Natural killer cell treated with Interleukin-12 subunit alpha and Interleukin-12 subunit beta and Interleukin-15 and Interleukin-18, amount 100 ng/mL, for 72 hours (primary cell): Measurements from ENCODE around the gene LRCH4. TPM values are rescaled to one million over a fixed set of nuclear protein-coding genes. Genes with fewer than 3 reads are reported as not detected.
"Not testable (repeated sequence)": the region's sequence is repeated elsewhere in the genome, so short reads cannot be mapped to it uniquely, and the experiment has no call there.

Experiments used
- ATAC-seq, 2 donors: fragments of 150-1000 bp; cut with Tn5 transposase in 1 of 2; sonication (Bioruptor Pico), chemical (Tn5 transposase) in 1 of 2; 2 replicates each; pipeline ENCODE4 v1.10.0; 2021
- DNase-seq: peaks from one replicate; pipeline ENCODE4 v3.0.0; 2022; ENCODE audit warnings: low spot score
- H3K27ac Mint-ChIP-seq, 2 donors: 1 replicate in 1 of 2; 2 replicates in 1 of 2; pipeline ENCODE4 v1.8.0; 2022; ENCODE audit warnings: mixed read lengths in 2 of 2, mild to moderate bottlenecking in 1 of 2, moderate library complexity in 1 of 2
- H3K27me3 Mint-ChIP-seq, 2 donors: 1 replicate in 1 of 2; 2 replicates in 1 of 2; pipeline ENCODE4 v1.8.0; 2022; ENCODE audit warnings: mixed read lengths in 2 of 2
- H3K36me3 Mint-ChIP-seq: one replicate; pipeline ENCODE4 v1.8.0; 2022; ENCODE audit warnings: mixed read lengths
- H3K4me1 Mint-ChIP-seq, 2 donors: 1 replicate in 1 of 2; 2 replicates in 1 of 2; pipeline ENCODE4 v1.8.0; 2022; ENCODE audit warnings: low read depth in 2 of 2, mixed read lengths in 2 of 2, mild to moderate bottlenecking in 1 of 2
- H3K4me3 Mint-ChIP-seq: one replicate; pipeline ENCODE4 v1.8.0; 2022; ENCODE audit warnings: mixed read lengths
- H3K9me3 Mint-ChIP-seq: 2 replicates; pipeline ENCODE4 v1.8.0; 2022; ENCODE audit warnings: mixed read lengths
- total RNA-seq, 2 donors: library from RNA; stranded (reverse); gene quantifications; one replicate each; pipeline ENCODE4 v1.2.3, GENCODE V29; 2022

The LRCH4 gene
- total RNA-seq, 2 donors from 2014 or later = 125 to 150 TPM

DNA sequence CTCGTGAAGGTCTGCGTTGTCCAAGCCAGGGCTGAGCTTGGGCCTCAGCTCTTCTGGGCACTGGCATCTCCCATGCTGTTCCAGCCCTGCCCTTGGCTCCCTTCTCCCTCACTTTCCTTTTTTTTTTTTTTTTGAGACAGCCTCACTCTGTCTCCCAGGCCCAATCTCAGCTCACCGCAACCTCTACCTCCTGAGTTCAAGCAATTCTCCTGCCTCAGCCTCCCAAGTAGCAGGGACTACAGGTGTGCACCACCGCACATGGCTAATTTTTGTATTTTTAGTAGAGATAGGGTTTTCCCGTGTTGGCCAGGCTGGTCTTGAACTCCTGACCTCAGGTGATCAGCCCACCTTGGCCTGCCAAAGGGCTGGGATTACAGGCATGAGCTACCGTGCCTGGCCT lies 21.5 kb downstream of the LRCH4 start:
- Mint-ChIP-seq H3K4me1 (peaks cover 15 to 16% of the 10 kb centered on the region in 2 donors), H3K27ac (peak overlapping the region in 1 of 2 donors; percentile 70)
- not testable (repeated sequence) for H3K27me3 Mint-ChIP-seq, DNase-seq, H3K9me3 Mint-ChIP-seq, H3K36me3 Mint-ChIP-seq, H3K4me3 Mint-ChIP-seq, ATAC-seq

DNA sequence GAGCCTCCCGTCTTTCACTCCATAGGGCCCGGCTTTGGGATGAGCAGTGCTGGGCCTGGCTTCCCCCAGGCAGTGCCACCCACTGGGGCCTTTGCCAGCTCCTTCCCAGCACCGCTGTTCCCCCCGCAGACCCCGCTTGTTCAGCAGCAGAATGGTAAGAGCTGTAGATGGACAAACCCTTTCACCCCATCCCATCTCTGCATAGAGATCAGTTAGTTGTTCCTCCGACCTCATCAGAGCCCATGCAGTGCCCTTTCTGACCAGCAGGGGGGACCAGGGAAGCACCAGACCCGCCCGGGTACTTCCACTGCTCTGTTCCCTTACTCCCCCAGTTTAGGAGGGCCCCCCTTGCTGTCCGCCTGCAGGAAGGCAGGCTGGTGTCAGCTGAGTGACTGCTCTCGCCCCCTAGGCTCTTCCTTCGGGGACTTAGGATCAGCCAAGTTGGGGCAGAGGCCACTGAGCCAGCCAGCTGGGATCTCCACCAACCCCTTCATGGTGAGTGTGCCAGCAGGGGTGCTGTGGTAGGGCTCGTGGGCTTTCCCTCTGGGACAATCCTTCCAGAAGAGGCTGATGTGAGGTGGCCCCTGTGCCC lies 22.0 kb downstream of the LRCH4 start:
- H3K27me3 Mint-ChIP-seq = no peaks in the 10 kb centered on the region
- peaks cover 10 to 12% of the 10 kb centered on the region in 2 donors for H3K4me1 Mint-ChIP-seq
- DNase-seq = peak; percentile 84
- H3K4me3 Mint-ChIP-seq = no peak overlapping the region
- ATAC-seq = peak; percentile 65 to 77
- peak overlapping the region in 1 of 2 donors; percentile 70 for H3K27ac Mint-ChIP-seq
- H3K36me3 Mint-ChIP-seq = no peaks in the 10 kb centered on the region
- H3K9me3 Mint-ChIP-seq = no peaks in the 10 kb centered on the region

DNA sequence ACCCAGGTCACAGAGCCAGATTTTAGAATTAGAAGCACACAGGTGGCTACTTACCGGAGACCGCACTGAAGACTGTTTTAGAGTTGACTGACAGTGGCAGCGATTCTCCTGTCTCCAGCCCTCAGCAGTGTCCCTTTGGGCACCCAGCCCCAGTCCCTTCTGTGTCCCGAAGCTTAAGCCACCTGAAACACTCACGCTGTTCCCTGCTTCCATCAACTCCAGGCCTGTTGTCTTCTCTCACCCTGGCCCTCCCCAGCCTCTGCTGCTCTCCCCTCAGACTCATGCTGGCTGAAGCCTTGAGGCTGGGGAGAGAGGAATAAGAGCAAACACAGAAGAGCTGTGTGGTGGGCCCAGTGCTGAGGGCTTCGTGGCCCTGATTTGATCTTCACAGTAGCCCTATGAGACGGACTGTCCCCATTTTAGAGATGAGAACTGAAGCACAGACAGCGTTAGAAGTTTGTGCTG lies 22.8 kb downstream of the LRCH4 start:
- no peak for DNase-seq
- no peaks in the 10 kb centered on the region for H3K9me3 Mint-ChIP-seq
- H3K4me1 Mint-ChIP-seq = peaks cover 5 to 8% of the 10 kb centered on the region in 2 donors
- no peak for ATAC-seq
- no peak overlapping the region for H3K27ac Mint-ChIP-seq
- H3K27me3 Mint-ChIP-seq = no peaks in the 10 kb centered on the region
- no peaks in the 10 kb centered on the region for H3K36me3 Mint-ChIP-seq
- H3K4me3 Mint-ChIP-seq = no peak overlapping the region

GRCh38 chr7:100562195-100563099 lies 23.5 kb downstream of the LRCH4 start:
- H3K36me3 Mint-ChIP-seq = no peaks in the 10 kb centered on the region
- H3K27me3 Mint-ChIP-seq = no peaks in the 10 kb centered on the region
- no peak for DNase-seq
- H3K9me3 Mint-ChIP-seq = no peaks in the 10 kb centered on the region
- no peak overlapping the region for H3K4me3 Mint-ChIP-seq
- ATAC-seq = no peak
- H3K4me1 Mint-ChIP-seq = peaks cover 5% of the 10 kb centered on the region in 2 donors
- no peak overlapping the region for H3K27ac Mint-ChIP-seq

- no peak for DNase-seq
- no peaks in the 10 kb centered on the region for H3K9me3 Mint-ChIP-seq
- ATAC-seq = no peak
- no peak overlapping the region for H3K4me3 Mint-ChIP-seq
- H3K36me3 Mint-ChIP-seq = no peaks in the 10 kb centered on the region
- H3K27ac Mint-ChIP-seq = no peak overlapping the region
- H3K27me3 Mint-ChIP-seq = no peaks in the 10 kb centered on the region
- H3K4me1 Mint-ChIP-seq = peaks cover 5 to 6% of the 10 kb centered on the region in 2 donors
These were observed 24.3 kb downstream of the LRCH4 start for GRCh38 chr7:100561491-100562194.

- Mint-ChIP-seq H3K36me3 (peaks cover 7% of the 10 kb centered on the region), H3K27me3 (no peaks in the 10 kb centered on the region), H3K4me1 (peaks cover 5 to 13% of the 10 kb centered on the region in 2 donors), H3K9me3 (no peaks in the 10 kb centered on the region), H3K27ac (no peak overlapping the region), H3K4me3 (no peak overlapping the region)
- ATAC-seq (no peak), DNase-seq (no peak)
These were observed 26.8 kb downstream of the LRCH4 start for GRCh38 chr7:100559127-100559526.

DNA sequence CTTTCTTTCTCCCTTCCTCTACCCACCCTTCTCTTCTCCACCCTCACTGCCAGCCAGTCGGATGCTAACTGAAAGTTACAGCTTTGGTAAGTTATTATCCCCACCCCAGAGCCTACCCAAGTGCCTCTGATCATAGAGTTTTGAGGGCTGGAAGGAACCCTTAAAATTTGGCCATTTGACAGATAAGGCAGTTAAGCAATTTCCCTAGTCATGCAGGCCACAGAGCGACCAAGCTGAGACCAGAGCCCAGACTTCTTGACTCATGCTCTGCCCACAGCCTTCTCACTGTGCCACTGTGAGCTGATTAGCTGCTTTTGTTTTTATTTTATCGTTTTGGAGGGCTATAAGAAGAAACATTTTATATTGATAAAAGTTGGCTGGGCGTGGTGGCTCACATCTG lies 29.4 kb downstream of the LRCH4 start:
- peak; percentile 78 to 80 for ATAC-seq
- H3K27ac Mint-ChIP-seq = peak overlapping the region; percentile 65 to 80
- H3K4me3 Mint-ChIP-seq = peak overlapping the region; percentile 32
- DNase-seq = no peak
- H3K4me1 Mint-ChIP-seq = peaks cover 4 to 11% of the 10 kb centered on the region in 2 donors
- peaks cover 12% of the 10 kb centered on the region for H3K36me3 Mint-ChIP-seq
- no peaks in the 10 kb centered on the region for H3K9me3 Mint-ChIP-seq
- no peaks in the 10 kb centered on the region for H3K27me3 Mint-ChIP-seq

GRCh38 chr7:100555701-100556100 lies 30.2 kb downstream of the LRCH4 start:
- peaks cover 5 to 12% of the 10 kb centered on the region in 2 donors for H3K4me1 Mint-ChIP-seq
- H3K4me3 Mint-ChIP-seq = no peak overlapping the region
- ATAC-seq (no peak), DNase-seq (no peak)
- H3K27ac Mint-ChIP-seq = peak overlapping the region in 1 of 2 donors; percentile 80
- peaks cover 12% of the 10 kb centered on the region for H3K36me3 Mint-ChIP-seq
- H3K9me3 Mint-ChIP-seq = no peaks in the 10 kb centered on the region
- no peaks in the 10 kb centered on the region for H3K27me3 Mint-ChIP-seq

GRCh38 chr7:100553032-100553431 lies 32.9 kb downstream of the LRCH4 start:
- DNase-seq (no peak), ATAC-seq (no peak)
- Mint-ChIP-seq H3K4me1 (peaks cover 24 to 28% of the 10 kb centered on the region in 2 donors), H3K4me3 (no peak overlapping the region), H3K36me3 (peaks cover 17% of the 10 kb centered on the region), H3K27me3 (no peaks in the 10 kb centered on the region), H3K9me3 (no peaks in the 10 kb centered on the region), H3K27ac (no peak overlapping the region)

DNA sequence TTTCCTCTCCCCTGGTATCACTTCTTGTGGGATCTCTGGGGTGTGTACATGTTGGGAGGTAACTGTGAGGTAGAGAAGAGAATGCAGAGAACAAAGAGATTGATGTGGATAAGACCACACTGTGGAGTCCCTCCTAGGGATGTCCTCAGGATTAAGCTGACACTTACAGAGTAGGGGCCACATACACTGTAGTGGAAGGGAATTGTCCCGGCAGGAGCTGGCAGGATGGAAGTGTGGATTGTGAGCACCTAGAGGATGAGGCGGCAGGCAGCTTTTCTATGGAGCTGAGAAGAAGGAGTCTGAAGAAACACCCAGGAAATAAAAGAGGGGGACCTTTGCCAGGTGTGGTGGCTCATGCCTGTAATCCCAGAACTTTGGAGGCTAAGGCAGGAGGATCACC lies 33.4 kb downstream of the LRCH4 start:
- no peaks in the 10 kb centered on the region for H3K9me3 Mint-ChIP-seq
- peaks cover 17% of the 10 kb centered on the region for H3K36me3 Mint-ChIP-seq
- DNase-seq (no peak), ATAC-seq (no peak)
- H3K4me3 Mint-ChIP-seq = no peak overlapping the region
- H3K27ac Mint-ChIP-seq = peak overlapping the region; percentile 5 to 32
- peaks cover 29 to 33% of the 10 kb centered on the region in 2 donors for H3K4me1 Mint-ChIP-seq
- no peaks in the 10 kb centered on the region for H3K27me3 Mint-ChIP-seq

DNA sequence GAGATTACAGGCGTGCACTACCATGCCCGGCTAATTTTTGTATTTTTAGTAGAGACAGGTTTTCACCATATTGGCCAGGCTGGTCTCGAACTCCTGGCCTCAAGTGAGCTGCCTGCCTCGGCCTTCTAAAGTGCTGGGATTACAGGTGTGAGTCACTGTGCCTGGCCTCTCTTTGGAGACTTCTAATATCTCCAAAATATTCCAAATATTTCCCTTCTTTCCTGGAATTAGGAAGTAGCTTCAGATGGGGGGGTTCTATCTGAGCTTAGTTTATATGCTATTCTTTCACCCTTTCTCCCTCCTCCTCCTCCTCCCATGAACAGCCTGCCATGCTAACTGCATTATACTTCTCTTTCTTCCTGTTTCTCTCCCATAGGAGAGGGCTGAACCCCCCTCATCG lies 37.5 kb downstream of the LRCH4 start:
- H3K4me3 Mint-ChIP-seq = peak overlapping the region; percentile 88
- ATAC-seq, H3K27me3 Mint-ChIP-seq, DNase-seq, H3K9me3 Mint-ChIP-seq: not testable (repeated sequence)
- peaks cover 61 to 74% of the 10 kb centered on the region in 2 donors for H3K4me1 Mint-ChIP-seq
- H3K27ac Mint-ChIP-seq = peak overlapping the region; percentile 87 to 91
- peaks cover 11% of the 10 kb centered on the region for H3K36me3 Mint-ChIP-seq

DNA sequence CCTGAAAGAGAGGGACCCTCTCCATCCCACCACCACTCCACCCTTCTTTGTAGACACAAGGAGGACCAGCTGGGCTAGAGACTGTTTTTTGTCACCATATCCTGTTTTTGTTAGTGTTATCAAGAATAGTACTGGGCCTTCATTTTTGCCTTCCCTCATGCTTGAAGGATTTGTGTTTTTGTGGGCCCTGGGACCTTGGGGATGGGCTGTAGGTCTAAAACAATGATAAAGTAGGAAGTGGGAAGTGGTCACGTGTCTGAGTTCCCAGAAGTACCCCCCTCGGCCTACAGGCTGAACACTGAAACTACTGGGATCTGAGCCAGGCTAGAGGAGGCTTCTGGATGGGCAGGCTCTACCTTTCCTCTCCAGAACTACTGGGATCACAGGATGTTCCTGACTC lies 38.1 kb downstream of the LRCH4 start:
- no peak for ATAC-seq
- Mint-ChIP-seq H3K36me3 (peaks cover 11% of the 10 kb centered on the region), H3K9me3 (no peaks in the 10 kb centered on the region), H3K27me3 (no peaks in the 10 kb centered on the region), H3K4me3 (peak overlapping the region; percentile 88), H3K4me1 (peaks cover 65 to 79% of the 10 kb centered on the region in 2 donors), H3K27ac (peak overlapping the region; percentile 87 to 91)
- no peak for DNase-seq

GRCh38 chr7:100546926-100547800 lies 38.8 kb downstream of the LRCH4 start:
- ATAC-seq (no peak), DNase-seq (no peak)
- peaks cover 5% of the 10 kb centered on the region for H3K36me3 Mint-ChIP-seq
- peak overlapping the region; percentile 87 to 91 for H3K27ac Mint-ChIP-seq
- H3K27me3 Mint-ChIP-seq = no peaks in the 10 kb centered on the region
- no peaks in the 10 kb centered on the region for H3K9me3 Mint-ChIP-seq
- peaks cover 69 to 82% of the 10 kb centered on the region in 2 donors for H3K4me1 Mint-ChIP-seq
- peak overlapping the region; percentile 88 for H3K4me3 Mint-ChIP-seq
